ENCODE measurements around the gene PCDH9.

The PCDH9 gene

DNA sequence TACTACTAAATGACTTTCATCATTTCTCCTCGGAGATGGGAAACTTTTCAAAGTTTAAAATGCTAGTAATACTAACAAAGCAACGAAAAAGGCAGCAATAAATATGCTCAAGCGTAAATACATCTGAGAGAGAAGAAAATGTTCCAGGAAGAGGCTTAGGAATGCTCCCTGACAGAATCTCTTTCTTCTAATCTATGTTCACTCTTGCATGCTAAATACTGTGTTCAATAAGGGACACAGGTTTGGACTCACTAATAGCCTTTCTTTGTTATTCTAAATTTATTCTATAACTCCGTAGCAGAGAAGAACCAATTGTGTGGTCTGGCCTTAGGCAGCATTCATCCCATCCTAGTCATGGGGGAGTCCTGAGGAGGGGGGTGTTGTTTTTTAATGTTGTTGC, 823.0 kb downstream of the PCDH9 start:
- Histone ChIP-seq H3K36me3 (ENCODE audit: low read depth) (no peaks in the 10 kb centered on the region), H3K4me1 (ENCODE audit: insufficient read depth, poor library complexity, severe bottlenecking) (peaks cover 3% of the 10 kb centered on the region), H3K9me3 (ENCODE audit: severe bottlenecking) (no peaks in the 10 kb centered on the region), H3K27ac (ENCODE audit: poor library complexity, severe bottlenecking) (no peak overlapping the region), H3K27me3 (ENCODE audit: insufficient read depth, poor library complexity, severe bottlenecking) (no peaks in the 10 kb centered on the region), H3K4me3 (ENCODE audit: severe bottlenecking) (no peak overlapping the region)
- ATAC-seq (ENCODE audit: low read depth), result no peak
- TF ChIP-seq, protein P1, sequence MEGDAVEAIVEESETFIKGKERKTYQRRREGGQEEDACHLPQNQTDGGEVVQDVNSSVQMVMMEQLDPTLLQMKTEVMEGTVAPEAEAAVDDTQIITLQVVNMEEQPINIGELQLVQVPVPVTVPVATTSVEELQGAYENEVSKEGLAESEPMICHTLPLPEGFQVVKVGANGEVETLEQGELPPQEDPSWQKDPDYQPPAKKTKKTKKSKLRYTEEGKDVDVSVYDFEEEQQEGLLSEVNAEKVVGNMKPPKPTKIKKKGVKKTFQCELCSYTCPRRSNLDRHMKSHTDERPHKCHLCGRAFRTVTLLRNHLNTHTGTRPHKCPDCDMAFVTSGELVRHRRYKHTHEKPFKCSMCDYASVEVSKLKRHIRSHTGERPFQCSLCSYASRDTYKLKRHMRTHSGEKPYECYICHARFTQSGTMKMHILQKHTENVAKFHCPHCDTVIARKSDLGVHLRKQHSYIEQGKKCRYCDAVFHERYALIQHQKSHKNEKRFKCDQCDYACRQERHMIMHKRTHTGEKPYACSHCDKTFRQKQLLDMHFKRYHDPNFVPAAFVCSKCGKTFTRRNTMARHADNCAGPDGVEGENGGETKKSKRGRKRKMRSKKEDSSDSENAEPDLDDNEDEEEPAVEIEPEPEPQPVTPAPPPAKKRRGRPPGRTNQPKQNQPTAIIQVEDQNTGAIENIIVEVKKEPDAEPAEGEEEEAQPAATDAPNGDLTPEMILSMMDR (IDR thresholded peaks at IDR 0.05; ENCODE audit: poor library complexity, severe bottlenecking), result no peak
- no peak for DNase-seq (ENCODE audit: low spot score)

DNA sequence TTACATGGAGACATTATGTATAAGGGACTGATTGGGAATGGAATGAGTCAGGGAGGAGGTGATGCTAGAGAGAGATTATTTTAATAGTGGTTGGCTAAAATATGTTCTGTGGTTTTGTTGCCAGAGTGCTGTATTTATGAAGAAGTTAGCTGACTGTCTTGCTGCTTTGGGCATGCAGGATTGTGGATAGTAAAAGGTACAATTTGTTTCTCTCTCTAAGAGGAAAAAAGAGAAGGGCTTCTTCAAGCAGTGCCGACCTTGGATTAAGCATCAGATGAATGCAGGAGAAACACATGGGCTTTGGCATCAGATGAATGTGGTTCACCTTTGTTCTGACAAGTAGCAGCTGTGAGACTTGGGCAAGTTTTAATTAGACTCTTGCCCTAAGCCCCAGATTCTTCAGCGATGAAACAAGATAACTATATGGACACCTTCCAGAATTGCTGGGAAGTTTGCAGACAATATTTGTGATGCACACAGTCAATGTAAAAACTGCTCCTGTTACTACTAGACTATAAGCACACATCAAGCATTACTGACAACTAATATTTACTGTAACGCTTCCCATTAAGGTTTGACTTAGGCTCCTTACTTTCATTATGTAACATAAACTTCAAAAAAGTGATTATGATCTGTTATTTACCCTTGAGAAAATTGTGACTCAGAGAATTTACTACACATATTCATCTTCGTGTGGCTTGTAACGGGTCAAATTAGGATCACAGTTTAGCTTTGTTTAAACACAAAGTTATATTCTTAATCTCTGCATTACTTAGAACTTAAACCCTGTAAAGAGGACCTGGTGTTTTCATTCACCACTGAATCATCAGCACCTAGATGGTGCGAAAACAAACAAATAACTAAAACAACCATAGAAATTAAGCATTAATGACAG, 824.0 kb downstream of the PCDH9 start:
- H3K27ac ChIP-seq (ENCODE audit: poor library complexity, severe bottlenecking), result no peak overlapping the region
- H3K36me3 ChIP-seq (ENCODE audit: low read depth), result no peaks in the 10 kb centered on the region
- no peaks in the 10 kb centered on the region for H3K9me3 ChIP-seq (ENCODE audit: severe bottlenecking)
- H3K4me3 ChIP-seq (ENCODE audit: severe bottlenecking), result no peak overlapping the region
- peak; percentile 35 for ATAC-seq (ENCODE audit: low read depth)
- H3K27me3 ChIP-seq (ENCODE audit: insufficient read depth, poor library complexity, severe bottlenecking), result no peaks in the 10 kb centered on the region
- peaks cover 3% of the 10 kb centered on the region for H3K4me1 ChIP-seq (ENCODE audit: insufficient read depth, poor library complexity, severe bottlenecking)
- no peak for DNase-seq (ENCODE audit: low spot score)
- TF ChIP-seq, protein P1 (IDR thresholded peaks at IDR 0.05; ENCODE audit: poor library complexity, severe bottlenecking), result no peak

- no peaks in the 10 kb centered on the region for H3K9me3 ChIP-seq (ENCODE audit: severe bottlenecking)
- TF ChIP-seq, protein P1 (IDR thresholded peaks at IDR 0.05; ENCODE audit: poor library complexity, severe bottlenecking), result no peak
- ATAC-seq (ENCODE audit: low read depth) (no peak), DNase-seq (ENCODE audit: low spot score) (no peak)
- H3K27me3 ChIP-seq (ENCODE audit: insufficient read depth, poor library complexity, severe bottlenecking), result no peaks in the 10 kb centered on the region
- H3K4me1 ChIP-seq (ENCODE audit: insufficient read depth, poor library complexity, severe bottlenecking), result peaks cover 3% of the 10 kb centered on the region
- H3K36me3 ChIP-seq (ENCODE audit: low read depth), result no peaks in the 10 kb centered on the region
- H3K27ac ChIP-seq (ENCODE audit: poor library complexity, severe bottlenecking), result no peak overlapping the region
- H3K4me3 ChIP-seq (ENCODE audit: severe bottlenecking), result no peak overlapping the region
Observed at GRCh38 chr13:66402546-66402945, 827.6 kb downstream of the PCDH9 start.

GRCh38 chr13:66402066-66402465, 828.1 kb downstream of the PCDH9 start:
- TF ChIP-seq, protein P1 (IDR thresholded peaks at IDR 0.05; ENCODE audit: poor library complexity, severe bottlenecking), result no peak
- H3K27ac ChIP-seq (ENCODE audit: poor library complexity, severe bottlenecking), result no peak overlapping the region

DNA sequence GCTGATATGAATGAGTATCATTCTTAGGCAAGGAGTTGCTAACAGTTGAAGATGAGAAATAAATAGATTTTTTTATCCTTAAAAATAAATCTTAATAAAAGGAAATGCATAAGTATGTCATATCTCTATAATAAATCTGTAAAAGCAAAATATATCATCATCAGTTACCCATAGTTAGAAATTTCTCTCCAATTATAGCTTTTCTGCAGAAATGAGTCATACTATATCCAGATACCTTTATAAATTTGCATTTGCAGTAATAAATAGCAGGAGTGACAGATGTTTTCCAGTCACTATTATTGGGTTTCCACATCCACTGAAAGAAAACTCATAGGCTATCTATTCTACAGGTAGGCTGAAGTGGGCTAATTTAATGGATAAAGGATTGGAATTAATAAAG, 829.8 kb downstream of the PCDH9 start:
- DNase-seq (ENCODE audit: low spot score) (no peak), ATAC-seq (ENCODE audit: low read depth) (no peak)
- H3K27ac ChIP-seq (ENCODE audit: poor library complexity, severe bottlenecking), result no peak overlapping the region
- TF ChIP-seq, protein P1 (IDR thresholded peaks at IDR 0.05; ENCODE audit: poor library complexity, severe bottlenecking), result no peak
- H3K9me3 ChIP-seq (ENCODE audit: severe bottlenecking), result no peaks in the 10 kb centered on the region
- no peaks in the 10 kb centered on the region for H3K4me1 ChIP-seq (ENCODE audit: insufficient read depth, poor library complexity, severe bottlenecking)
- no peak overlapping the region for H3K4me3 ChIP-seq (ENCODE audit: severe bottlenecking)
- H3K27me3 ChIP-seq (ENCODE audit: insufficient read depth, poor library complexity, severe bottlenecking), result no peaks in the 10 kb centered on the region
- no peaks in the 10 kb centered on the region for H3K36me3 ChIP-seq (ENCODE audit: low read depth)

More at GRCh38 chr13:66402066-66402465, 828.1 kb downstream of the PCDH9 start:
- DNase-seq (ENCODE audit: low spot score), result no peak
- H3K9me3 ChIP-seq (ENCODE audit: severe bottlenecking), result no peaks in the 10 kb centered on the region
- H3K4me3 ChIP-seq (ENCODE audit: severe bottlenecking), result no peak overlapping the region
- H3K36me3 ChIP-seq (ENCODE audit: low read depth), result no peaks in the 10 kb centered on the region
- ATAC-seq (ENCODE audit: low read depth), result no peak
- peaks cover 3% of the 10 kb centered on the region for H3K4me1 ChIP-seq (ENCODE audit: insufficient read depth, poor library complexity, severe bottlenecking)
- no peaks in the 10 kb centered on the region for H3K27me3 ChIP-seq (ENCODE audit: insufficient read depth, poor library complexity, severe bottlenecking)
